IPS-11a (cell line): ENCODE results near the gene TOR3A.

ENCODE experiments used
- H3K4me3 ChIP-seq: one replicate; pipeline ENCODE4 v1.5.1; 2013; ENCODE audit warnings: low read depth, low read length, control low read depth

The TOR3A gene

GRCh38 chr1:179066471-179066870 is 15.4 kb upstream of the TOR3A start:
- H3K4me3 ChIP-seq, result no peak overlapping the region

GRCh38 chr1:179077396-179077795 is 4.5 kb upstream of the TOR3A start:
- H3K4me3 ChIP-seq, result no peak overlapping the region

DNA sequence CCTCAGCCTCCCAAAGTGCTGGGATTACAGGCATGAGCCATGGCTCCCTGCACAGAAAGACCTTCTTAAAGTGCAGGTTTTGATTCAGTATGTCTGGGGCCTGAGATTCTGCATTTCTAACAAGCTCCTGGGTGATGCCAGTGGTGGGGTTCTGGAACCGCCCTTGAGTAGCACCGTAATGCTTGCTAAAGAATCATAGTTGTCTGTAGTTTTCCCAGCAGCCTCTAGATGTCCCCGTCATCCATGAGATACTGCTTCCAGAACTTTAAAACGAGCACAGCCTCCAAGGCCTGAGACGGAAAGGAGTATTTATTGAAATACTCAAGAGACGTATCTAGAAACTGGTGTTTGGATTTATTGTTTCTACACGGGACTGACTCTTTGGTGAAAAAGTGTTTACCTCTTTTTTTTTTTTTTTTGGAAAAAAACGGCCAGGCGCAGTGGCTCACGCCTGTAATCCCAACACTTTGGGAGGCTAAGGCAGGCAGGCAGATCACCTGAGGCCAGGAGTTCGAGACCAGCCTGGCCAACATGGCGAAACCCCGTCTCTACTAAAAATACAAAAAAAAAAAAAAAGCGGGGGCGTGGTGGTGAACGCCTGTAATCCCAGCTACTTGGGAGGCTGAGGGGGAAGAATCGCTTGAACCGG is 2.6 kb upstream of the TOR3A start:
- H3K4me3 ChIP-seq, result no peak overlapping the region

DNA sequence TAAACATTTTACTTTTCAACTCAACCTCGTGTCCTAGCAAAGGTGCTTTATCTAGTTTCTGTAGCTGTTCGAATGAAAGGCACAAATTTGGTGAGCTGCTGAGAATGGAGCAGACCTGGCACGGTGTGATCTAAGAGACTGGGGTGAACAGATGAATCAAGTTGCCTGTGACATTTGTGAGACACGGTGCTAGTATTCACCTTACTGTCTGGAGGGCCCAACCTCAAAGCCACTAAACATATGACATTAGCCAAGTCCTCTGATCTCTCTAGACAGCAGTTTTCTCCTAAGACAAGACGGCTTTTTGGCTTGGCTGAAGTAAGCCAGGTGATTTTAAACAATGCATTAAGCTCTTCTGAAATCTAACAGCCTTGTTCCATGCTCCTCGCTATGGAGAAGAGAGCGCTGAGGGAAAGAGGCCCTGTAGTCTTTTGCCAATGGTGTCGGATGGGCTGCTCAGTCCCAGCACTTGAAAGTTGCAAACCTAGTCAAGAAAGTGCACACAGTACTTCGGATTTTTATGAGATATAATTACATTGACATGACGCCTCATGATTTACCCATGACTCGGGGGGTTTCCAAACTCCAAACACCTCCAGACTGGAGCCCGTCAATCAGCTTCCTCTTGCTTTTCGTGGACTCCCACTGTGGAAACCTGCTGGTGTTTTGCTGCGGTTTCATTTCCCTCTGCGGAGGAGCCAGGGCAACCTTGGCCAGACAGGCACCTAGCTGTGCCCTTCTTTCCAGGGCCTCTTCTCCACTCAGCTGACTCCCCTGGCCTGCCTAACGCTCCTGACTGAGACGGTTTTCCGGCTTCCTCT is 794 bp upstream of the TOR3A start:
- H3K4me3 ChIP-seq, result no peak overlapping the region

DNA sequence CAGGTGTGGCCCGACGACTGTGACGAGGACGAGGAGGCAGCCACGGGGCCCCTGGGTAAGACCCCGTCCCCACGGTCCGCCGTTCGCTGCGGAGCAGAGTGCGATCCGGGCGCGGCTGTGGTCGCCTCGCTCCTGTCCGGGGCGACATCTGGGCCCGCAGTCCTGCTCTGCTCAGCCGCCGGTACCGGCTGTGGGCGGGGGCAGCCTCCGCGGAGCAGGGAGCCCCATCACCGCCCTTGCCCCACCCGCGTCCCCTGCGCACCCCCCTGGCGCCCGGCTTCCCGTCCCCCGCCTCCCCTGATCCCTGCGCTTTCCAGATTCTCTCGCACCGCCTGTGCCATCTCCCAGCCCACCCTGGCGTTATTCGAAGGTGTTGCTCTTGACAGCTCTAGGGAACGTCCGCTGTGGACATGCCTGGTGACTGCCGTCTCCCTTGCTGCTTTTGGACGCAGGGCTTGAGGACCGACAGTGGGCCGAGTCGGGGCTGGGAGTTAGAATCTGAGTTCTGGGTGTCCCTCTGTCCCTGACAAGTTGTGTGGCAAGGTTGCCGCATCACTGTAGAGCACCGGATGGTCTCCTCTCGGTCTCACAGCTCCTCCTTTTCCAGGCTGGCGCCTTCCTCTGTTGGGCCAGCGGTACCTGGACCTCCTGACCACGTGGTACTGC is 596 bp downstream of the TOR3A start:
- H3K4me3 ChIP-seq, result peak overlapping the region; percentile 62

DNA sequence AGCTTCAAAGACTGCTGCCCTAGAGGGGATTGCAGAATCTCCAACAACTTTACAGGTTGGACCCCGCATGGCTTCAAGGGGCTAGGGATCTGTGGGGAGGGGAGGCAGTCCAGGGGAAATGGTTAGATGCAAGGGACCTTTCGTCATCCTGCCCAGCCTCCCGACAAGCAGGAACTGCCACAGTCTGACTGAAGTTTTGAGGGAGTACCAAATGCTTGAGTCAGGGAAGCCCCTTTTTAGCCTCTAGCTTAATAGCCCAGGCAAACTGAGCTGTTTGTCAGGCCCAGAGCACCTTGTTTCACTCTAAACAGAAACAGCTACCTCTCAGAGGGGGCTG is 1.1 kb downstream of the TOR3A start:
- H3K4me3 ChIP-seq, result peak overlapping the region; percentile 62

- H3K4me3 ChIP-seq, result no peak overlapping the region
These were observed 1.7 kb downstream of the TOR3A start for GRCh38 chr1:179083533-179083932.

- H3K4me3 ChIP-seq, result peak overlapping the region; percentile 27
These were observed 5.8 kb downstream of the TOR3A start for GRCh38 chr1:179087665-179088064.

- no peak overlapping the region for H3K4me3 ChIP-seq
These were observed 8.1 kb downstream of the TOR3A start for GRCh38 chr1:179089827-179090482.

DNA sequence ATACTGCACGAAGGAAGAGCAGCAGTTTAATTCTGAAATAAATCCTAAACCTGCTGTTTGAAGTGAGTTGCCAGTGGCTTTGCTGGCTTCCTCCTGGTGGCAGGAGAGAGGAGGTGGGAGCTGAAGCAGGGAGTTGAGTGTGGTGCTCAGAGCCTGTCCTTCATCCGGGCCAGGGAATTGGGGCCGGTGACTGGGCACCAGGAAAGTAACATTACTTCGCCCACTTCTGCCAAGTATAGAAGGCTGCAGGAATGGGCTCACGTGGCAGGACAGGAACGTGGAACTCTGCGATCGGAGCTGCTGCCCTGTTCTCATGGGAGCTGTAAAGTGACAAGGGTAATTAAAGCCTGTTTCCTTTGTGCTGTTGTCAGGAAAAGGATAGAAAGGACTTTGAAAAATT is 8.7 kb downstream of the TOR3A start:
- H3K4me3 ChIP-seq, result no peak overlapping the region

- H3K4me3 ChIP-seq, result no peak overlapping the region
These were observed 9.1 kb downstream of the TOR3A start for GRCh38 chr1:179090923-179091322.

DNA sequence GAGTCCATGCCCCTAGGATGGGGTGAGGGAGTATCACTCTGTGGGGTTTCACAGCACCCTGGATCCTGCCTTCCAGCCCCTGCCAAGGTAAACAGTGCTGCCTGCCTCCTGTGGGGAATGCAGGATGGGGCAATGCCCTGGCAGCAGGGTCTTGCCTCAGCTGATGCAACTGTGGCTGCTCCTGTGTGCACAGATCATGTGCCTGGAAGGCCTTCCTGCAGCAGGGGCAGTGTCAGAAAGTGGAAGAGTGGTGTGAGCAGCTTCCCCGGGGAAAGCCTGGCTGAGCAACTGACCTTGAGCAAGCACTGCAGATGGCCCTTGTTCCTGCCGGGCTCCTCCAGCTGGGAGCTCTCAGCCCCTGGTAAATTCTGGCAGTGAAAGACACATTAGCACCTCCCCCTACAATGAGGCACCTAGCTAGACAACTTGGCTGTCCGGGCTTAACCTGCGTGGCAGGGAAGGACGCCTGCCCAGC is 9.9 kb downstream of the TOR3A start:
- H3K4me3 ChIP-seq, result no peak overlapping the region

- H3K4me3 ChIP-seq, result no peak overlapping the region
These were observed 11.1 kb downstream of the TOR3A start for GRCh38 chr1:179092896-179093461.

DNA sequence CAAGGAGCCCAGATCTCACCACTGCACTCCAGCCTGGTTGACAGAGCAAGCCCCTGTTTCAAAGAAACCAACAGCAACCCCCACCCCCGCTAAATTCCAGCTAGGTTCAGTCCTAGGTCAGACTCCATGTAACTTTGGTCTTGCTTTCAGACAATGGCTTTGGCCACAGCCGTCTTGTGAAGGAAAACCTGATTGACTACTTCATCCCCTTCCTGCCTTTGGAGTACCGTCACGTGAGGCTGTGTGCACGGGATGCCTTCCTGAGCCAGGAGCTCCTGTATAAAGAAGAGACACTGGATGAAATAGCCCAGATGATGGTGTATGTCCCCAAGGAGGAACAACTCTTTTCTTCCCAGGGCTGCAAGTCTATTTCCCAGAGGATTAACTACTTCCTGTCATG is 12.9 kb downstream of the TOR3A start:
- no peak overlapping the region for H3K4me3 ChIP-seq

DNA sequence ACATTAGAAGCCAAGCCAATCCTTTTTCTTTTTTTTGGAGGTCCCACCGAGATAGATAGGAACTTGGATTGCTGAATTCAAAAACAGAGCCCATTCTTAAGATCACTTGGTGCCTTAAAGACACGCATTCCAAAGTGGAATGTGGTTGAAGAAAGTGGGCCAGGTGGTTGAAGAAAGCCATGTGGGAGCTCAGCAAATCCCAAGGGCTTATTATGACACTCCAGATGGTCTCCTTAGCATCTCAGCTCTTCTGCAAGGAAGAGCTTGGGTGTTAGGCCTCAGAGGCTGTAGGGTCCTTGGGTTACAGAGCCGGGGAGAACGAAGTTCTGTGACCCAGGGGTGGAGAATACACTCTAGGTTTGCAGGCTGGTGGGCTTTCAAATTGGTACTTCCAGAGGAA is 13.5 kb downstream of the TOR3A start:
- no peak overlapping the region for H3K4me3 ChIP-seq

GRCh38 chr1:179095924-179096323 is 14.1 kb downstream of the TOR3A start:
- H3K4me3 ChIP-seq, result no peak overlapping the region

DNA sequence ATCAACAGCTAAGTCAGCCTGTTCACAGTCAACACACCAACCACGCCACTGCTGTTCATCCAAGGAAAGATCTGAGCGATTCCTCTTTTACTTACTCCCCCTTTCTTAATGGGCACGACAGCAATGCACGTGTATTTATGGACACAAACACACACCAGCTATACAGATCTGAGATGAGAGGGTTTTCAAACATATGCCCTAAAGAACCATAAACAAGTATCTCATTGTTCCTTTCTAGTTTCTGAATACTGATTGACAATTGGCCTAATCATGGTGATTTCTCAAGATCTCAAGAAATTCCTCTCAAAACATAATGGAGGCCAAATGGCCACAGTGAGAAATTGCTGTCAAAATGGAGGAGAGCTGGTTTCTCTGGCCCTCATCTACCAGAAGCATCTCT is 18.0 kb downstream of the TOR3A start:
- no peak overlapping the region for H3K4me3 ChIP-seq

GRCh38 chr1:179101566-179101965 is 19.7 kb downstream of the TOR3A start:
- no peak overlapping the region for H3K4me3 ChIP-seq

- H3K4me3 ChIP-seq, result no peak overlapping the region
These were observed 22.1 kb downstream of the TOR3A start for GRCh38 chr1:179103999-179104398.

DNA sequence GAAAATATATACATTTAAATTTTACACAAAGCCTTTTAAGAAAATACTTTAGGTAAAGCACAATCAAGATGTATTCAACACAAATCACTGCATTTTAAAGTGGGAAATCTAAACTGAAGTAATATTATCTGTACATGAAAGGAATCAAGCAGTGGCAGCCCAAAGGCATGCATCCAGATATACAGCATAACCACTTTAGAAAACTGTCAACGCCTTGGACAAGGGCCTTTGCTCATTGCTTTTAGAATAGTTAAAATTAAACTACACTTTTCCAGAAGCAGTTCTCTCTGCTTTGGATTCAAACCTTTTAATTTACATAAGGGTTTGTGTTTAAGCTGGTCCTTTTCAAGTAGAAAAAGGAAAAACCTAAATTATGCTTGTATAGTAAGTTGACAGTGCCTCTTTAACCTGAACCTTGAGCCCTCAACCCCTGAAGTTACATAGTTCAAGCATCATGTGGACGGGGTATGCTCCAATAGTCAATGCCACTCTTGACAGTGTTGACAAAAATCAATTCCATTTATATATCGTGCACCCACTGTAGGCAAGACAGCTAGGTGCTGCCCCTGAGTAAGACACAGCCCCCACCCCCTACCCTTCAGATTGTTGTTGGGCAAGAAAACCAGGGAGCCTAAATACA is 22.9 kb downstream of the TOR3A start:
- H3K4me3 ChIP-seq, result no peak overlapping the region

DNA sequence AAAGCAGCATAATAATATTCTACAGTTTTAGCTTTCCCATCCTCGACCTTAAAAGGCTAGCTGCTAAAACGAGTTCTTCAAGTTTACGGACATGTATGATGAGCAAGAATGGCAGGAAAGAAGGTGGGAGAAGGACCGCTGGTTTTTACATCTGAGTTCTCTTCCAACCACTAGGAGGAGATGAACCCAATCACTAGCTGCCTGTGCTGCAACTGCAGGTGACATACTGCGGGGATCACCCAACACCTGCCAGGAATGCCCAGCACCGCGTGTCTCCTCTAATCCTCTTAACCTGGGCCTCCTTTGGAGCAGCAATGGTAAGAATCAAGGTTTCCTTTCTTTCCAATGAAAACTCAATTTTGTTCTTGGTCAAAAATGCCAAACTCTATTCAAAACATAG is 23.5 kb downstream of the TOR3A start:
- no peak overlapping the region for H3K4me3 ChIP-seq
